Mesothelial cell of epicardium (in vitro differentiated cells): ENCODE measurements around the gene TRHDE. TPM values are rescaled to one million over a fixed set of nuclear protein-coding genes. Genes with fewer than 3 reads are reported as not detected.

Experiments
- DNase-seq, 2 experiments: peaks; one replicate each; pipeline ENCODE4 v3.0.0; 2021; ENCODE audit warnings: low spot score in 2 of 2; ENCODE audit not compliant: unreplicated experiment in 2 of 2
- H3K27ac Mint-ChIP-seq: 2 replicates; pipeline ENCODE4 v1.8.0; 2021; ENCODE audit warnings: mixed read lengths
- H3K27me3 Mint-ChIP-seq: 2 replicates; pipeline ENCODE4 v1.8.0; 2021; ENCODE audit warnings: low read depth, mixed read lengths
- H3K36me3 Mint-ChIP-seq: 2 replicates; pipeline ENCODE4 v1.8.0; 2021; ENCODE audit warnings: mixed read lengths
- H3K4me1 Mint-ChIP-seq: 2 replicates; pipeline ENCODE4 v1.8.0; 2021; ENCODE audit warnings: mixed read lengths
- H3K4me3 Mint-ChIP-seq: 2 replicates; pipeline ENCODE4 v1.8.0; 2021; ENCODE audit warnings: mild to moderate bottlenecking, moderate library complexity, mixed read lengths
- H3K9me3 Mint-ChIP-seq: 2 replicates; pipeline ENCODE4 v1.8.0; 2021; ENCODE audit warnings: mixed read lengths
- CTCF ChIP-seq: fragments of 200-600 bp; sonication (generic); IDR thresholded peaks from one replicate; pipeline ENCODE4 v1.5.0; 2021; ENCODE audit warnings: antibody characterized with exemption; ENCODE audit not compliant: unreplicated experiment
- total RNA-seq: library from RNA; stranded (reverse); gene quantifications from 3 replicates; pipeline ENCODE4 v1.2.1, GENCODE V29; 2021

Gene TRHDE
- total RNA-seq, 1 donor from 2014 or later, result 1.0 TPM

GRCh38 chr12:72236071-72236705, 36.0 kb upstream of the TRHDE start:
- H3K36me3 Mint-ChIP-seq, result no peaks in the 10 kb centered on the region
- no peak for TF ChIP-seq CTCF
- no peak overlapping the region for H3K27ac Mint-ChIP-seq
- H3K4me1 Mint-ChIP-seq, result peaks cover 2% of the 10 kb centered on the region
- DNase-seq, result no peak
- H3K4me3 Mint-ChIP-seq, result no peak overlapping the region
- no peaks in the 10 kb centered on the region for H3K27me3 Mint-ChIP-seq
- H3K9me3 Mint-ChIP-seq, result peaks cover 3% of the 10 kb centered on the region

GRCh38 chr12:72241552-72241951, 30.6 kb upstream of the TRHDE start:
- DNase-seq, result no peak
- no peak for TF ChIP-seq CTCF
- peaks cover 3% of the 10 kb centered on the region for H3K9me3 Mint-ChIP-seq
- no peak overlapping the region for H3K27ac Mint-ChIP-seq
- no peaks in the 10 kb centered on the region for H3K36me3 Mint-ChIP-seq
- no peak overlapping the region for H3K4me3 Mint-ChIP-seq
- H3K27me3 Mint-ChIP-seq, result peaks cover 4% of the 10 kb centered on the region
- peaks cover 5% of the 10 kb centered on the region for H3K4me1 Mint-ChIP-seq

GRCh38 chr12:72242946-72243345, 29.2 kb upstream of the TRHDE start:
- TF ChIP-seq CTCF, result no peak
- H3K36me3 Mint-ChIP-seq, result no peaks in the 10 kb centered on the region
- H3K4me1 Mint-ChIP-seq, result peaks cover 3% of the 10 kb centered on the region
- H3K9me3 Mint-ChIP-seq, result peaks cover 1% of the 10 kb centered on the region
- no peak overlapping the region for H3K4me3 Mint-ChIP-seq
- H3K27ac Mint-ChIP-seq, result no peak overlapping the region
- peaks cover 4% of the 10 kb centered on the region for H3K27me3 Mint-ChIP-seq
- DNase-seq, result no peak

GRCh38 chr12:72246370-72246769, 25.8 kb upstream of the TRHDE start:
- peaks cover 3% of the 10 kb centered on the region for H3K4me1 Mint-ChIP-seq
- no peak overlapping the region for H3K4me3 Mint-ChIP-seq
- H3K27me3 Mint-ChIP-seq, result peaks cover 4% of the 10 kb centered on the region
- no peak for TF ChIP-seq CTCF
- H3K27ac Mint-ChIP-seq, result no peak overlapping the region
- no peaks in the 10 kb centered on the region for H3K9me3 Mint-ChIP-seq
- DNase-seq, result no peak
- H3K36me3 Mint-ChIP-seq, result no peaks in the 10 kb centered on the region

- Mint-ChIP-seq H3K27me3 (peaks cover 7% of the 10 kb centered on the region), H3K4me1 (peaks cover 3% of the 10 kb centered on the region), H3K27ac (no peak overlapping the region), H3K4me3 (no peak overlapping the region), H3K36me3 (no peaks in the 10 kb centered on the region), H3K9me3 (no peaks in the 10 kb centered on the region)
- no peak for TF ChIP-seq CTCF
- DNase-seq, result no peak
Observed at GRCh38 chr12:72250346-72250745, 21.8 kb upstream of the TRHDE start.

- H3K27ac Mint-ChIP-seq, result no peak overlapping the region
- no peak overlapping the region for H3K4me3 Mint-ChIP-seq
- H3K4me1 Mint-ChIP-seq, result no peaks in the 10 kb centered on the region
- H3K36me3 Mint-ChIP-seq, result no peaks in the 10 kb centered on the region
- peaks cover 35% of the 10 kb centered on the region for H3K27me3 Mint-ChIP-seq
- no peaks in the 10 kb centered on the region for H3K9me3 Mint-ChIP-seq
- TF ChIP-seq CTCF, result no peak
- no peak for DNase-seq
Observed at GRCh38 chr12:72256725-72257124, 15.4 kb upstream of the TRHDE start.
